Endometrial microvascular endothelial cells (primary cell): ENCODE data around the gene RHOG. TPM values are rescaled to one million over a fixed set of nuclear protein-coding genes. Genes with fewer than 3 reads are reported as not detected.

Experiments
- in situ Hi-C: cut with HindIII; loops from 2 replicates; pipeline ENCODE4 v1.10.0; 2017; ENCODE audit warnings: low sequenced_read_pairs, low pct_unique_long_range_greater_than_20kb; ENCODE audit errors: inconsistent ontology term
- total RNA-seq: library from RNA; depleted of rRNA; stranded (reverse); fragments of >200 nt; gene quantifications from one replicate; pipeline ENCODE4 v1.2.3, GENCODE V29; 2015; ENCODE audit errors: inconsistent ontology term

The RHOG gene
- total RNA-seq, 1 donor from 2014 or later, result 76.6 TPM

- in situ Hi-C loops, result no loop called here
Observed at GRCh38 chr11:3840004-3840869, 522 bp downstream of the RHOG start.

GRCh38 chr11:3838504-3838903, 2.3 kb downstream of the RHOG start:
- in situ Hi-C loops, result no loop called here

DNA sequence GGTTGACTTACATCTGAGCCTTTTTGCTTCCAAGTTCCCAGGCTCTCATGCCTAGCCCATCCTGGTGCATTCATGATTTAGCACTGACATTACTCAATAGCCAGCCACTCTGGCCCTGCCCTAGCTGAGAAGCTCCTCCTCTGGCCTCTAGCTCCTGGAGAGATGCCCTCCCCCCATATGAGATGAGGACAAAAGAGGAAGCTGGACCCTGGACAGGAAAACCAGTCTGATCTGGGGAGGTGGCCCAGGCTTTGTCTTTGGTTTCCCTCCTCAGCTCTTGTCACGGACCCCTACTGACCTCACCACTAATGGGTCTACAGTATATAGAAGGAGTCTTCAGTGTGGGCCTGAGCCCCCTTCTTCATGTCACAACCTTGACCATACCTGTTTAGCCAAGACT, 3.0 kb downstream of the RHOG start:
- in situ Hi-C loops, result no loop called here

DNA sequence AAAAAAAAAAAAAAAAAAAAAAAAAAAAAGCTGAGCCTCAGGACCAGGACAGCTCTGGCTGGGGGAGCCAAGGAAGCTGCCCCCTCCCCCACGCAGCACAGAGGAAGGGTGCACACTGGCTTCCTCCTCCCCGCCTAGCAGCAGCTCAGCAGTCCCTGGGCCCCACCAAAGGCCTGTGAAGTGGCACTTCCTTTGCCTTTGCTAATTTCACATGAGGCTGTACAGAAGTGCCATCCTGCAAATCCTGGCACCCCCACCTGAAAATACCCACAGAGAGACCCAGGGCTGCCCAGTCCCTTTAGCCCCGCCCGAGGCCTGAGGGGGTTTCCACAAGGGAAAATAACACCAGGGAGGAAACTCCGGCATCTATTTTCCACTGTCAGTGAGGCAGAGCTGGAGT, 3.9 kb downstream of the RHOG start:
- in situ Hi-C loops, result no loop called here

DNA sequence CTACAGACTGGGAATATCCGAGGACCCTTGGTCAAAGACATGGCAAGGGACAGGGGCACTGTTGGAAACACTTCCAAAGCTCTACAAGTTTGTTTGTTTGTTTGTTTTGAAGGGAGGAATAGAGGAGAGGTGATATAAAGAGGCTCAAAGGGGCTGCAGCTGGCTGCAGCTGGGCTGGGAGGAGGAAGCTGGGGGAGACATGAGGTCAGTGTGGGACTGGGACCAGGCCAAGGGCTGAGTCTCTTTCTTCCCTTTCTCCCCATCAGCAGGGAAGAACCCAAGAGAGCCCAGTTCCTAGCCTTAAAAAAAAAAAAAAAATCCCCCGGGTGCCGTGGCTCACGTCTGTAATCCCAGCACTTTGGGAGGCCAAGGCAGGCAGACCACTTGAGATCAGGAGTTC, 5.0 kb downstream of the RHOG start:
- in situ Hi-C loops, result no loop called here

GRCh38 chr11:3834664-3835461, 5.9 kb downstream of the RHOG start:
- in situ Hi-C loops, result no loop called here

DNA sequence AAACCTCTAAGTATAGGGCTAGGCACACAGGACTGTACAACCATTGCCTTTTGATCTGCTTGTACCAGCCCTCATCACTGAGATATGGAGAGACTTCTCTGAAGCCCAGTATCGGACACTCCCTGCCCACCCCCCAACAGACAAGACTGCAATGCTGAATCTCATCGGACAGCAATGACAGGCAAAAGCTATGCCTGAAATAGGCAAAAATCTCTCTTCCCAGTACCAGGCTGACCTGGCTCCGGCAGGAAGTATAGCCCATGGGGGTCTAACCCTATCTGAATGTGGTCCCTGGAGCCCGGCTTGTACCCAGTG, 6.5 kb downstream of the RHOG start:
- in situ Hi-C loops, result no loop called here

- in situ Hi-C loops, result no loop called here
Observed at GRCh38 chr11:3833449-3833848, 7.3 kb downstream of the RHOG start.

DNA sequence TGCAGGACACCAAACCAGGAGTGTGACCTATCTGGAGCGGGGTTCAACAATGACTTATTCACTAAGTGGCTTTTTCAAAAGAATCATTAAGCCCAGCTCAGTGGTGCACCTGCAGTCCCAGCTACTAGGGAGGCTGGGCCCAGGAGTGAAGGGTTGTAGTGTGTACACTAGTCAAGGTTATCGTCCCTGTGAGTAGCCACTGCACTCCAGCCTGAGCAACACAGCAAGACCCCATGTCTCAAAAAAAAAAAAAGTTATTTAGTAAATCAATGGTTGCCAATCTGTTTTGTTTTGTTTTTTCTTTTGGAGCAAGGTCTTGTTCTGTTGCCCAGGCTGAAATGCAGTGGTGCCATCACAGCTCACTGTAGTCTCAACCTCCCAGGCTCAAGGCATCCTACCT, 7.9 kb downstream of the RHOG start:
- in situ Hi-C loops, result no loop called here

- in situ Hi-C loops, result no loop called here
Observed at GRCh38 chr11:3831378-3832239, 9.2 kb downstream of the RHOG start.

- in situ Hi-C loops, result no loop called here
Observed at GRCh38 chr11:3830730-3831129, 10.0 kb downstream of the RHOG start.

- in situ Hi-C loops, result no loop called here
Observed at GRCh38 chr11:3830088-3830487, 10.7 kb downstream of the RHOG start.

GRCh38 chr11:3827434-3828186, 13.1 kb downstream of the RHOG start:
- in situ Hi-C loops, result no loop called here

DNA sequence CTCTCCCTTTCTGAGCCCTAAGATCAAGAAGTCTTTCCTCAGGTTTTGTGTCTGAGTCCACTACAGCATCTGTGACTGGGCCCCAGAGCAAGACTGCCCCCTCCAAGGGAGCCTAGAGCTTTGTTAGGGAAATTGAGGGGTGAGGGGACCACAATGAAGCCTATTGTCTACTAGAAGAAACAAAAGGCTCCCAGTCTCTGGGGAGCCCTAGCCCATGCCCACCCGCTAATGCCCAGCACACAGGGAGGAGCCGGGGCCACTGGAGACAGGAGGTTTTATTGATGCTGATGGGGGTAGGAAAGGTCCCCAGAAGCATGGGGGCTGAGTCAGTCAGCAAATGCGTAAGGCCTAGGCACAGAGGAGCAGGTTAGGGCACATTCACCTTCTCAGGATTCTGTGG, 14.0 kb downstream of the RHOG start:
- in situ Hi-C loops, result no loop called here

GRCh38 chr11:3825473-3826154, 15.1 kb downstream of the RHOG start:
- in situ Hi-C loops, result no loop called here

DNA sequence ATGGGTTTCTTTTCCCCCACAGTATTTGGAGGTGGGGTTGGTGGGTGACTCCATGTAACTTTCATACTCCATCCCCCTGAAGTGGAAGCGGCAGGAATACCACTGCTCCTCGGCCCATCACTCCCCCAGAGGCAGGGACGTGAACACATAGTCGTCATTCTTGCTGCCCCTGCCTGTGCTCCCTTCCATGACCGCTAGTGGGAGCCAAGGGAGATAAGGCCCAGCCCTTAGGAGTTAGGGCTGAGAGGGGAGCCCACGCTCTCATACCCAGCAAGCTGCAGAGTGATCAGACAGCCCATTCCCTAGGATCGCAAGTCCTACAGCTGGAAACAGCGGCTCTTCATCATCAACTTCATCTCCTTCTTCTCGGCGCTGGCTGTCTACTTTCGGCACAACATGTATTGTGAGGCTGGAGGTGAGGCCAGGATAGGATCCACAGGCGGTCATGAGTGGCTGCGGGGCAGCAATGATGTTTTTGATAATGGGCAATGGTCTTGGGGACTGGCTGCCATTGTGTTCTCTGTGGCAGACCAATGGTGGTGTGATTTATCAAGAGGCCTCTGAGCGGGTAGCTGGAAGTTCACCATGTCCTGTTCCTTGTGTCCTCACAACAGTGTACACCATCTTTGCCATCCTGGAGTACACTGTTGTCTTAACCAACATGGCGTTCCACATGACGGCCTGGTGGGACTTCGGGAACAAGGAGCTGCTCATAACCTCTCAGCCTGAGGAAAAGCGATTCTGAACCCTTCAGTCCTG, 15.9 kb downstream of the RHOG start:
- in situ Hi-C loops, result no loop called here

DNA sequence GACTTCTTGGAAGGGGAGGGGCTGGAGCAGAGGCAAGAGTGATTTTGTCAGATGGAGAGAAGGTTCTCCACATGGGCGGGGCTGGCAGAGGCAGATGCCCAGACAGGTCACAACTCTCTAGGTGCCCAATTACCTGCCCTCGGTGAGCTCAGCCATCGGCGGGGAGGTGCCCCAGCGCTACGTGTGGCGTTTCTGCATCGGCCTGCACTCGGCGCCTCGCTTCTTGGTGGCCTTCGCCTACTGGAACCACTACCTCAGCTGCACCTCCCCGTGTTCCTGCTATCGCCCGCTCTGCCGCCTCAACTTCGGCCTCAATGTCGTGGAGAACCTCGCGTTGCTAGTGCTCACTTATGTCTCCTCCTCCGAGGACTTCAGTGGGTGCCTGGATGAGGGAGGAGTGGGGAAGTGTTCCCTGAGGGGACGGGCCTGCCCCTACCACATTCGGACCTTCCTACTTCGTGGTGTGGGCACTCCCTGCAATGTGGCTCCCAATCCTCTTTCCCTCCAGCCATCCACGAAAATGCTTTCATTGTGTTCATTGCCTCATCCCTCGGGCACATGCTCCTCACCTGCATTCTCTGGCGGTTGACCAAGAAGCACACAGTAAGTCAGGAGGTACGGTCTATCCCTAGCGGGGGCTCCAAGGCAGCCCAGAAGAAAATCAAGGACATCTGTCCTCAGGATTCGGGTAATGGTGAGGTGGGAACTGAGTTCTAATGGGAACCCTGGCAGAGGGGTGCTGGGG, 16.8 kb downstream of the RHOG start:
- in situ Hi-C loops, result no loop called here
